HCT116 (cell line): Measurements from ENCODE around the gene UNKL. TPM values are rescaled to one million over a fixed set of nuclear protein-coding genes. Genes with fewer than 3 reads are reported as not detected.

Source experiments
- ATAC-seq: fragments of 200-7000 bp; cut with Tn5 transposase; 2 replicates; pipeline ENCODE4 v1.9.1; 2020; ENCODE audit warnings: mild to moderate bottlenecking, moderate library complexity
- BruUV-seq: library from RNA; stranded (reverse); fragments of 400-500 nt; replicated peaks from 2 replicates; lab custom pipeline; 2021; lab: Mats Ljungman, UMichigan
- CTCF ChIA-PET: fragments of 300-600 bp; sonication (Branson Sonifier 250); formaldehyde crosslinking; loops from one replicate; lab custom pipeline; 2021; ENCODE audit warnings: antibody characterized with exemption; lab: Charles Lee
- POLR2A ChIA-PET: fragments of 300-600, 350-600 bp; sonication (Branson Sonifier 250); formaldehyde crosslinking; loops from one replicate; lab custom pipeline; 2021; ENCODE audit warnings: antibody characterized with exemption; lab: Charles Lee
- RAD21 ChIA-PET, 2 experiments: fragments of 300-600 bp; sonication (Branson Sonifier 250); formaldehyde crosslinking; loops; one replicate each; lab custom pipeline; 2023; ENCODE audit warnings: low total read pairs in 2 of 2; ENCODE audit not compliant: uncharacterized antibody in 2 of 2, unreplicated experiment in 2 of 2, low non-redundant PET in 1 of 2; lab: Charles Lee
- DNase-seq: peaks from one replicate; pipeline ENCODE4 v3.0.0-alpha.2; 2010; ENCODE audit warnings: low read depth, low spot score
- H2AFZ ChIP-seq: fragments of 200-600 bp; shearing (Covaris generic), sonication (generic); 2 replicates; pipeline ENCODE4 v1.6.1; 2017; ENCODE audit warnings: low read depth, mixed run types, mixed read lengths, antibody characterized with exemption, low read length; ENCODE audit not compliant: poor library complexity, severe bottlenecking
- H3K27ac ChIP-seq: 2 replicates; pipeline ENCODE4 v1.5.1; 2012; ENCODE audit warnings: low read depth, low read length
- H3K27me3 ChIP-seq: fragments of 200-600 bp; sonication (generic); 2 replicates; pipeline ENCODE4 v1.6.1; 2016; ENCODE audit warnings: mixed run types, low read length, mixed read lengths; ENCODE audit not compliant: insufficient read depth
- H3K36me3 ChIP-seq, 2 experiments: fragments of 200-500 bp in 1 of 2; fragments of 200-600 bp in 1 of 2; sonication (Bioruptor generic) in 1 of 2; sonication (generic) in 1 of 2; 2 replicates each; pipeline versions ENCODE4 v1.5.1 to v1.6.1; 2014 to 2016; ENCODE audit warnings: low read length in 2 of 2, inconsistent platforms in 1 of 2, mixed read lengths in 1 of 2, mixed run types in 1 of 2; ENCODE audit not compliant: insufficient read depth in 2 of 2, control insufficient read depth in 1 of 2
- H3K4me1 ChIP-seq, 2 experiments: fragments of 200-600 bp in 1 of 2; sonication (generic) in 1 of 2; 2 replicates each; pipeline versions ENCODE4 v1.5.1 to v1.6.1; 2012 to 2017; ENCODE audit warnings: low read length in 2 of 2, inconsistent platforms in 1 of 2, mild to moderate bottlenecking in 1 of 2, mixed read lengths in 1 of 2, mixed run types in 1 of 2, moderate library complexity in 1 of 2; ENCODE audit not compliant: insufficient read depth in 2 of 2, control insufficient read depth in 1 of 2
- H3K4me2 ChIP-seq: fragments of 200-600 bp; sonication (generic); 2 replicates; pipeline ENCODE4 v1.6.1; 2017; ENCODE audit warnings: mixed run types, low read length, mixed read lengths
- H3K4me3 ChIP-seq, 2 experiments: fragments of 200-600 bp in 1 of 2; sonication (generic) in 1 of 2; replicated peaks in 1 of 2; 2 replicates each; pipeline ENCODE4 v1.5.1; 2011 to 2016; ENCODE audit warnings: low read length in 2 of 2, control low read depth in 1 of 2, low read depth in 1 of 2, mild to moderate bottlenecking in 1 of 2, mixed read lengths in 1 of 2, mixed run types in 1 of 2
- H3K79me2 ChIP-seq: fragments of 200-600 bp; sonication (generic); 2 replicates; pipeline ENCODE4 v1.6.1; 2017; ENCODE audit warnings: mild to moderate bottlenecking, mixed run types, low read length, moderate library complexity, mixed read lengths; ENCODE audit not compliant: insufficient read depth
- H3K9ac ChIP-seq: fragments of 200-600 bp; sonication (generic); 2 replicates; pipeline ENCODE4 v1.6.1; 2016; ENCODE audit warnings: low read length, mixed read lengths
- H3K9me2 ChIP-seq: fragments of 200-600 bp; sonication (generic), shearing (Covaris generic); 2 replicates; pipeline ENCODE4 v1.6.1; 2017; ENCODE audit warnings: mixed run types, mild to moderate bottlenecking, moderate library complexity; ENCODE audit not compliant: insufficient read depth
- H3K9me3 ChIP-seq, 2 experiments: fragments of 200-500 bp in 1 of 2; fragments of 200-600 bp in 1 of 2; sonication (Bioruptor generic) in 1 of 2; sonication (generic) in 1 of 2; 2 replicates each; pipeline ENCODE4 v1.6.1; 2014 to 2017; ENCODE audit warnings: low read length in 2 of 2, mixed read lengths in 2 of 2, inconsistent platforms in 1 of 2, low read depth in 1 of 2, mild to moderate bottlenecking in 1 of 2, mixed run types in 1 of 2, moderate library complexity in 1 of 2; ENCODE audit not compliant: control insufficient read depth in 1 of 2, insufficient read depth in 1 of 2
- H4K20me1 ChIP-seq: fragments of 200-600 bp; sonication (generic), shearing (Covaris generic); 2 replicates; pipeline ENCODE4 v1.6.1; 2017; ENCODE audit warnings: mixed run types, mild to moderate bottlenecking, moderate library complexity; ENCODE audit not compliant: insufficient read depth
- ATF3 ChIP-seq: IDR thresholded peaks from 2 replicates; pipeline ENCODE4 v1.6.1; 2012
- CEBPB ChIP-seq: IDR thresholded peaks from 2 replicates; pipeline ENCODE4 v1.6.1; 2012; ENCODE audit warnings: low read depth
- ELF1 ChIP-seq: IDR thresholded peaks from 2 replicates; pipeline ENCODE4 v1.6.1; 2012; ENCODE audit warnings: low read depth, borderline replicate concordance
- EZH2 ChIP-seq: fragments of 200-600 bp; sonication (generic); IDR thresholded peaks from 2 replicates; pipeline ENCODE4 v1.6.1; 2017; ENCODE audit warnings: antibody characterized with exemption, mixed run types
- EZH2phosphoT487 ChIP-seq: fragments of 200-600 bp; IDR thresholded peaks from 2 replicates; pipeline ENCODE4 v1.6.1; 2018; ENCODE audit warnings: antibody characterized with exemption, borderline replicate concordance
- FOSL1 ChIP-seq: IDR thresholded peaks from 2 replicates; pipeline ENCODE4 v1.6.1; 2012; ENCODE audit warnings: low read depth
- JUND ChIP-seq: IDR thresholded peaks from 2 replicates; pipeline ENCODE4 v1.6.1; 2012
- POLR2A ChIP-seq: IDR thresholded peaks from 2 replicates; pipeline ENCODE4 v1.7.0; 2011; ENCODE audit warnings: borderline replicate concordance; ENCODE audit not compliant: insufficient read depth, insufficient read length; ENCODE audit errors: extremely low read depth
- POLR2AphosphoS5 ChIP-seq: IDR thresholded peaks from 2 replicates; pipeline ENCODE4 v1.6.1; 2011; ENCODE audit warnings: mild to moderate bottlenecking, low read depth, low read length, moderate library complexity
- RAD21 ChIP-seq: IDR thresholded peaks from 2 replicates; pipeline ENCODE4 v1.6.1; 2012; ENCODE audit warnings: low read depth, mild to moderate bottlenecking
- REST ChIP-seq: IDR thresholded peaks from 2 replicates; pipeline ENCODE4 v1.6.1; 2012; ENCODE audit warnings: low read depth
- SIN3A ChIP-seq: IDR thresholded peaks from 2 replicates; pipeline ENCODE4 v1.6.1; 2012; ENCODE audit warnings: low read depth
- SP1 ChIP-seq: IDR thresholded peaks from 2 replicates; pipeline ENCODE4 v1.6.1; 2012; ENCODE audit warnings: low read depth
- TCF7L2 ChIP-seq: IDR thresholded peaks from 2 replicates; pipeline ENCODE4 v1.7.0; 2011; ENCODE audit warnings: borderline replicate concordance, inconsistent platforms; ENCODE audit not compliant: insufficient read depth, insufficient read length; ENCODE audit errors: extremely low read depth
- YY1 ChIP-seq: IDR thresholded peaks from 2 replicates; pipeline ENCODE4 v1.6.1; 2011; ENCODE audit warnings: low read length, low read depth, moderate library complexity, mild to moderate bottlenecking; ENCODE audit not compliant: insufficient replicate concordance; ENCODE audit errors: extremely low read depth
- ZBTB33 ChIP-seq: IDR thresholded peaks from 2 replicates; pipeline ENCODE4 v1.6.1; 2011; ENCODE audit warnings: mild to moderate bottlenecking, low read length, moderate library complexity; ENCODE audit not compliant: insufficient replicate concordance; ENCODE audit errors: extremely low read depth
- ZFX ChIP-seq: fragments of 450-650 bp; IDR thresholded peaks from 2 replicates; pipeline ENCODE4 v1.6.1; 2017
- ZNF274 ChIP-seq: fragments of 200-500 bp; sonication (Bioruptor generic); IDR thresholded peaks from 2 replicates; pipeline ENCODE4 v1.6.1; 2014; ENCODE audit warnings: mild to moderate bottlenecking, low read depth, low read length, inconsistent platforms
- intact Hi-C: fragments of 100-400 bp; cut with micrococcal nuclease; formaldehyde crosslinking; loops from 2 replicates; pipeline ENCODE4 v1.10.0; 2022
- total RNA-seq: library from RNA; stranded (reverse); gene quantifications from one replicate; pipeline ENCODE4 v1.2.1, GENCODE V29; 2021; ENCODE audit not compliant: unreplicated experiment

The UNKL gene
- total RNA-seq, 1 experiment from 2014 or later: 24.9 TPM

- H3K4me3 ChIP-seq: no peak overlapping the region
- no peaks in the 10 kb centered on the region for H4K20me1 ChIP-seq
- RAD21 ChIA-PET: no interaction called here
- BruUV-seq: no TSS peak
- H3K36me3 ChIP-seq: no peaks in the 10 kb centered on the region
- H3K9ac ChIP-seq: no peak overlapping the region
- H3K9me2 ChIP-seq: no peaks in the 10 kb centered on the region
- H3K4me1 ChIP-seq: no peaks in the 10 kb centered on the region
- no peaks in the 10 kb centered on the region for H3K27me3 ChIP-seq
- no peaks in the 10 kb centered on the region for H3K79me2 ChIP-seq
- intact Hi-C loops: no loop called here
- no peak overlapping the region for H3K4me2 ChIP-seq
- H3K27ac ChIP-seq: no peak overlapping the region
- no peak overlapping the region for H2AFZ ChIP-seq
- no peaks in the 10 kb centered on the region for H3K9me3 ChIP-seq
- TF ChIP-seq FOSL1 (no peak), POLR2A (no peak), TCF7L2 (no peak), ATF3 (no peak), SIN3A (no peak), ELF1 (no peak), JUND (no peak), REST (no peak), EZH2 (no peak), CEBPB (no peak), EZH2phosphoT487 (no peak), ZFX (no peak), YY1 (no peak), SP1 (no peak), RAD21 (no peak), POLR2AphosphoS5 (no peak), ZBTB33 (no peak), ZNF274 (no peak)
- ATAC-seq (no peak), DNase-seq (no peak)
- POLR2A ChIA-PET: no interaction called here
- CTCF ChIA-PET: no interaction called here
These were observed 16.2 kb downstream of the UNKL start for GRCh38 chr16:1398351-1398750.
